Ovary (tissue), 9 donors: ENCODE measurements around the gene ITPK1. TPM values are rescaled to one million over a fixed set of nuclear protein-coding genes. Genes with fewer than 3 reads are reported as not detected.

Experiments used
- DNase-seq, 5 donors: peaks; one replicate each; pipeline ENCODE4 v3.0.0-alpha.2; 2019 to 2020
- H3K27ac ChIP-seq, 2 donors: fragments of 200-600 bp; one replicate each; pipeline versions ENCODE4 v1.5.1 to v1.8.0; 2019 to 2022
- H3K27me3 ChIP-seq: fragments of 200-600 bp; one replicate; pipeline ENCODE4 v1.8.0; 2022
- H3K36me3 ChIP-seq: fragments of 200-600 bp; sonication (generic); one replicate; pipeline ENCODE4 v1.5.1; 2019
- H3K4me1 ChIP-seq: one replicate; pipeline ENCODE4 v1.8.1; 2013; ENCODE audit warnings: mild to moderate bottlenecking, moderate library complexity; ENCODE audit not compliant: insufficient read depth
- H3K4me3 ChIP-seq: fragments of 200-600 bp; sonication (generic); one replicate; pipeline ENCODE4 v1.5.1; 2017
- H3K9me3 ChIP-seq, 2 donors: fragments of 200-600 bp in 1 of 2; sonication (generic) in 1 of 2; one replicate each; pipeline versions ENCODE4 v1.5.1 to v1.8.1; 2013 to 2019; ENCODE audit warnings: mild to moderate bottlenecking in 1 of 2, moderate library complexity in 1 of 2
- EP300 ChIP-seq: sonication (generic); formaldehyde crosslinking; IDR thresholded peaks from one replicate; pipeline ENCODE4 v1.6.1; 2017; ENCODE audit warnings: antibody characterized with exemption
- POLR2A ChIP-seq: fragments of 450-650 bp; IDR thresholded peaks from one replicate; pipeline ENCODE4 v1.6.1; 2017; ENCODE audit warnings: antibody characterized with exemption, mild to moderate bottlenecking, moderate library complexity
- WGBS, 3 donors: extraction: QIAGEN DNeasy Blood & Tissue Kit in 1 of 3; methylation state at CpG; one replicate each; pipeline versions ENCODE4 v1.1.5 to v1.1.7; 2013 to 2017; 5-methylcytosine and 5-hydroxymethylcytosine counted together
- intact Hi-C, 4 donors: fragments of 100-400 bp; cut with DNase I; formaldehyde crosslinking; loops; one replicate each; pipeline versions ENCODE4 v1.11.0 to v1.15.1; 2022 to 2023
- polyA plus RNA-seq, 2 donors: library from polyadenylated mRNA; stranded (reverse); fragments of 200-250 nt in 1 of 2; fragments of 350-450 nt in 1 of 2; fragmentation: Illumina TruSeq in 1 of 2; extraction: RNeasy Lipid Tissue Mini Kit (QIAGEN cat#74804) in 1 of 2; gene quantifications; one replicate each; pipeline ENCODE4 v1.2.3, GENCODE V29; 2013 to 2014
- total RNA-seq, 7 donors: library from RNA; depleted of rRNA in 2 of 7; stranded (reverse); fragments of >200 nt in 2 of 7; fragmentation: NEBNext Ultra II Directional in 3 of 7; extraction: Animal tissue kit (Norgen Biotek cat#: 25700) in 3 of 7; gene quantifications; one replicate each; pipeline versions ENCODE4 v1.1.0 to v1.2.4, GENCODE V29; 2016 to 2023
- TF ChIP-seq, protein P1 (sequence below), 3 donors: fragments of 450-650 bp in 2 of 3; fragments of 200-600 bp in 1 of 3; IDR thresholded peaks; one replicate each; pipeline versions ENCODE4 v1.5.1 to v1.8.0; 2016 to 2022; ENCODE audit warnings: antibody characterized with exemption in 3 of 3, mild to moderate bottlenecking in 1 of 3
- donor health status: DM: no; HTN: no; CAD: no; lungs with moderate emphysema.
- donor health status: DM: no; HTN: no; CAD: no.
- donor health status: Bipolar disorder and iron deficiency.
- donor health status: DM: yes; HTN: yes; CAD: no.
- donor health status: DM: no; HTN: no; CAD: no.
- donor health status: DM: yes; HTN: yes; CAD: no.

Gene ITPK1
- total and polyA plus RNA-seq, 9 donors, result 23.6 to 57.8 (median 49.3) TPM

GRCh38 chr14:92928961-92929688 is 186.6 kb downstream of the ITPK1 start:
- intact Hi-C loops, result no loop called here
- no peak overlapping the region for H3K27ac ChIP-seq
- DNase-seq, result no peak

GRCh38 chr14:92928258-92928629 is 187.5 kb downstream of the ITPK1 start:
- no peak for DNase-seq
- no peaks in the 10 kb centered on the region for H3K36me3 ChIP-seq
- no peak overlapping the region for H3K4me3 ChIP-seq
- H3K27ac ChIP-seq, result no peak overlapping the region
- H3K4me1 ChIP-seq, result no peaks in the 10 kb centered on the region
- TF ChIP-seq EP300 (no peak), POLR2A (no peak)
- TF ChIP-seq, protein P1, sequence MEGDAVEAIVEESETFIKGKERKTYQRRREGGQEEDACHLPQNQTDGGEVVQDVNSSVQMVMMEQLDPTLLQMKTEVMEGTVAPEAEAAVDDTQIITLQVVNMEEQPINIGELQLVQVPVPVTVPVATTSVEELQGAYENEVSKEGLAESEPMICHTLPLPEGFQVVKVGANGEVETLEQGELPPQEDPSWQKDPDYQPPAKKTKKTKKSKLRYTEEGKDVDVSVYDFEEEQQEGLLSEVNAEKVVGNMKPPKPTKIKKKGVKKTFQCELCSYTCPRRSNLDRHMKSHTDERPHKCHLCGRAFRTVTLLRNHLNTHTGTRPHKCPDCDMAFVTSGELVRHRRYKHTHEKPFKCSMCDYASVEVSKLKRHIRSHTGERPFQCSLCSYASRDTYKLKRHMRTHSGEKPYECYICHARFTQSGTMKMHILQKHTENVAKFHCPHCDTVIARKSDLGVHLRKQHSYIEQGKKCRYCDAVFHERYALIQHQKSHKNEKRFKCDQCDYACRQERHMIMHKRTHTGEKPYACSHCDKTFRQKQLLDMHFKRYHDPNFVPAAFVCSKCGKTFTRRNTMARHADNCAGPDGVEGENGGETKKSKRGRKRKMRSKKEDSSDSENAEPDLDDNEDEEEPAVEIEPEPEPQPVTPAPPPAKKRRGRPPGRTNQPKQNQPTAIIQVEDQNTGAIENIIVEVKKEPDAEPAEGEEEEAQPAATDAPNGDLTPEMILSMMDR (IDR thresholded peaks at IDR 0.05), result no peak
- no peaks in the 10 kb centered on the region for H3K9me3 ChIP-seq
- H3K27me3 ChIP-seq, result no peaks in the 10 kb centered on the region
- 49 to 51% (median 49%) methylated on average over 3 of the region's 3 CpGs for WGBS, 3 donors
- intact Hi-C loops, result no loop called here

More at GRCh38 chr14:92928961-92929688, 186.6 kb downstream of the ITPK1 start:
- Histone ChIP-seq H3K4me1 (no peaks in the 10 kb centered on the region), H3K9me3 (no peaks in the 10 kb centered on the region), H3K4me3 (no peak overlapping the region), H3K36me3 (no peaks in the 10 kb centered on the region), H3K27me3 (no peaks in the 10 kb centered on the region)
- 74 to 76% (median 75%) methylated on average over 12 of the region's 12 CpGs for WGBS, 3 donors
- TF ChIP-seq EP300, result no peak
- TF ChIP-seq POLR2A, result no peak
- TF ChIP-seq, protein P1 (IDR thresholded peaks at IDR 0.05), result no peak

DNA sequence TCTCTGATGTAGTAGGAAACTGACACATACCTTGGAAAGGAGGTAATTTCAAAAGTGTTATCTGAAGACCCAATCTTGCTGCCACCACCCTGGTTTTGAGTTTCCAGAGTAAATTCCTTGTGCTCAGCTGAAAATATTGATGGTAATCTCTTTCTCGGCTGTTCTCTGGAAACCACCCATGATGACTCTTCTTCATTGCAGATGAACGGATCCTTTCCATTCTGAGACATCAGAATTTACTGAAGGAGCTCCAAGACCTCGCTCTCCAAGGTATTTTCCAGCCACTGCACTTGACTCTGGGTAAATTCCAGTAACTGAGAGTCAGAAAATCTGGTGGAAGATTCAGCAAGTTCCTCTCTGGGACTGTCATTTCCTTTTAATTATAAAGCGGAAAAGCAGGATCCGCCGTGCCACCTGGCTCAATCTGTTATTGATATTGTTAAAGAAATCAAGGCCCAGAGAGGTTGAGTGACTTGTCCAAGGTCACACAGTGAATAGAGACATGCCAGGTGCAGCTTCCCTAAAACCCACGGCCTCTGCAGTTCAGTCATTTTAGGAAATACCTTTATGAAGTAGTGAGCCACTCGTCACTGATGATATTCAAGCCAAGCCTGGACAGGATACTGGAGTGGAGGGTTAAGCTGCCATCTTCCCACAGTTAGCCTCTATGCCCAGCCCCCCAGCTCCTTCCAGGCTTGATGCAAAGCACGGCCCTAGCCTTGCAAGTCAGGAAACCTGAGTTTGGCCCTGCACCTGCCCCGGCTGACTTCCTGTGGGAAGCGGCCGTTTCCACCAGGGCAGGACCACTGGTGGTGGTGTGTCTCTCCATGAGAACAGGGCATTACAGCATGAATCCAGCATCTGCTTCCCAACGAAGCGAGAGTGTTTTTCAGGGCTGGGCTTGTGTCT is 188.1 kb downstream of the ITPK1 start:
- intact Hi-C loops, result no loop called here

GRCh38 chr14:92926931-92927330 is 188.8 kb downstream of the ITPK1 start:
- TF ChIP-seq EP300, result no peak
- TF ChIP-seq, protein P1 (IDR thresholded peaks at IDR 0.05), result no peak
- TF ChIP-seq POLR2A, result no peak
- H3K27me3 ChIP-seq, result no peaks in the 10 kb centered on the region
- no peaks in the 10 kb centered on the region for H3K9me3 ChIP-seq
- peaks cover 3% of the 10 kb centered on the region for H3K4me1 ChIP-seq
- no peak overlapping the region for H3K27ac ChIP-seq
- H3K36me3 ChIP-seq, result no peaks in the 10 kb centered on the region
- intact Hi-C loops, result no loop called here
- H3K4me3 ChIP-seq, result no peak overlapping the region
- DNase-seq, result no peak
- WGBS, 3 donors, result 14 to 22% (median 14%) methylated on average over 3 of the region's 3 CpGs

More for the DNA sequence above, 188.1 kb downstream of the ITPK1 start:
- H3K4me1 ChIP-seq, result peaks cover 3% of the 10 kb centered on the region
- H3K4me3 ChIP-seq, result no peak overlapping the region
- no peaks in the 10 kb centered on the region for H3K9me3 ChIP-seq
- no peaks in the 10 kb centered on the region for H3K27me3 ChIP-seq
- TF ChIP-seq, protein P1 (IDR thresholded peaks at IDR 0.05), result no peak
- no peak for TF ChIP-seq POLR2A
- TF ChIP-seq EP300, result no peak
- no peak for DNase-seq
- WGBS, 3 donors, result 64 to 72% (median 67%) methylated on average over 14 of the region's 14 CpGs
- no peak overlapping the region for H3K27ac ChIP-seq
- no peaks in the 10 kb centered on the region for H3K36me3 ChIP-seq
